Choroid plexus epithelial cell (primary cell): Measurements from ENCODE around the gene UBQLN3.

Experiments used
- DNase-seq: peaks from one replicate; pipeline ENCODE4 v3.0.0-alpha.2; 2010; ENCODE audit warnings: low read depth
- H3K4me3 ChIP-seq: 2 replicates; pipeline ENCODE4 v1.5.1; 2011; ENCODE audit warnings: low read depth, mild to moderate bottlenecking, control low read depth, low read length, moderate library complexity
- CTCF ChIP-seq: conservative IDR thresholded peaks from 2 replicates; pipeline ENCODE4 v1.5.1; 2011; ENCODE audit warnings: low read depth, mild to moderate bottlenecking, control low read depth, inconsistent platforms, low read length, moderate library complexity

Gene UBQLN3

GRCh38 chr11:5460983-5461621, 48.7 kb downstream of the UBQLN3 start:
- no peak overlapping the region for H3K4me3 ChIP-seq
- DNase-seq, result no peak
- TF ChIP-seq CTCF, result no peak
